HG02763 (cell line): ENCODE results near the gene NXNL1.

Experiments
- ATAC-seq: cut with Tn5 transposase; IDR thresholded peaks from one replicate; pipeline ENCODE4 v1.9.1; 2021; ENCODE audit warnings: mild to moderate bottlenecking, moderate library complexity; ENCODE audit not compliant: unreplicated experiment

NXNL1 gene

GRCh38 chr19:17421942-17422341, 38.8 kb downstream of the NXNL1 start:
- ATAC-seq, result no peak

- ATAC-seq, result peak; percentile 17
Measured at GRCh38 chr19:17420475-17420924, 40.2 kb downstream of the NXNL1 start.

- ATAC-seq, result peak; percentile 90
Measured at GRCh38 chr19:17419621-17420474, 40.9 kb downstream of the NXNL1 start, which contains the start of gene MVB12A. MVB12A (plus strand) TSS chr19:17420047; CDS start chr19:17420136, 89 bp downstream.

GRCh38 chr19:17419154-17419620, 41.5 kb downstream of the NXNL1 start:
- no peak for ATAC-seq

GRCh38 chr19:17418710-17419109, 42.0 kb downstream of the NXNL1 start:
- ATAC-seq, result no peak

GRCh38 chr19:17415121-17415520, 45.6 kb downstream of the NXNL1 start:
- ATAC-seq, result no peak

- no peak for ATAC-seq
Measured at GRCh38 chr19:17414097-17414496, 46.6 kb downstream of the NXNL1 start.

- ATAC-seq, result no peak
Measured at GRCh38 chr19:17411801-17412200, 48.9 kb downstream of the NXNL1 start.

GRCh38 chr19:17409990-17410389, 50.7 kb downstream of the NXNL1 start:
- no peak for ATAC-seq

- ATAC-seq, result no peak
Measured at GRCh38 chr19:17406887-17407196, 53.9 kb downstream of the NXNL1 start.

GRCh38 chr19:17406046-17406886, 54.5 kb downstream of the NXNL1 start:
- ATAC-seq, result peak; percentile 23
